PC-9 (cell line): ENCODE measurements around the gene TMEM244. TPM values are rescaled to one million over a fixed set of nuclear protein-coding genes. Genes with fewer than 3 reads are reported as not detected.

ENCODE experiments used
- BruUV-seq: library from RNA; stranded (reverse); fragments of 400-500 nt; replicated peaks from 2 replicates; lab custom pipeline; 2021; lab: Mats Ljungman, UMichigan
- CTCF ChIA-PET: fragments of 300-600 bp; sonication (Branson Sonifier 250); formaldehyde crosslinking; loops from one replicate; lab custom pipeline; 2022; ENCODE audit warnings: antibody characterized with exemption; lab: Charles Lee
- POLR2A ChIA-PET: fragments of 300-600 bp; sonication (Branson Sonifier 250); formaldehyde crosslinking; loops from one replicate; lab custom pipeline; 2022; ENCODE audit warnings: antibody characterized with exemption; ENCODE audit not compliant: unreplicated experiment; lab: Charles Lee
- DNase-seq, 2 experiments: peaks; one replicate each; pipeline versions ENCODE4 v3.0.0 to v3.0.0-alpha.2; 2015 to 2022; ENCODE audit warnings: mixed read lengths in 1 of 2
- H2AFZ ChIP-seq: fragments of 200-600 bp; sonication (generic); 2 replicates; pipeline ENCODE4 v1.8.1; 2017; ENCODE audit warnings: antibody characterized with exemption
- H3F3A ChIP-seq: fragments of 200-600 bp; sonication (generic); 2 replicates; pipeline ENCODE4 v1.8.1; 2017; ENCODE audit warnings: antibody characterized with exemption, mild to moderate bottlenecking, low read depth; ENCODE audit not compliant: insufficient read depth
- H3K27ac ChIP-seq: fragments of 200-600 bp; sonication (generic); 2 replicates; pipeline ENCODE4 v1.6.1; 2016; ENCODE audit warnings: mixed run types
- H3K27me3 ChIP-seq: fragments of 200-600 bp; sonication (generic); 2 replicates; pipeline ENCODE4 v1.6.1; 2016; ENCODE audit warnings: low read depth, mixed run types; ENCODE audit not compliant: insufficient read depth
- H3K36me3 ChIP-seq: fragments of 200-600 bp; sonication (generic); 2 replicates; pipeline ENCODE4 v1.6.1; 2016; ENCODE audit warnings: low read depth, mixed run types
- H3K4me1 ChIP-seq: fragments of 200-600 bp; sonication (generic); replicated peaks from 2 replicates; pipeline ENCODE4 v1.6.1; 2016; ENCODE audit warnings: mixed run types; ENCODE audit not compliant: insufficient read depth
- H3K4me2 ChIP-seq: fragments of 200-600 bp; sonication (generic); 2 replicates; pipeline ENCODE4 v1.6.1; 2017; ENCODE audit warnings: mixed run types
- H3K4me3 ChIP-seq: fragments of 200-600 bp; sonication (generic); 2 replicates; pipeline ENCODE4 v1.6.1; 2016; ENCODE audit warnings: mixed run types
- H3K79me2 ChIP-seq: fragments of 200-600 bp; sonication (generic); 2 replicates; pipeline ENCODE4 v1.6.1; 2017; ENCODE audit warnings: low read depth, mixed run types
- H3K9me2 ChIP-seq: fragments of 200-600 bp; sonication (generic); 2 replicates; pipeline ENCODE4 v1.8.1; 2017; ENCODE audit warnings: mild to moderate bottlenecking; ENCODE audit not compliant: insufficient read depth
- H3K9me3 ChIP-seq: fragments of 200-600 bp; sonication (generic); 2 replicates; pipeline ENCODE4 v1.8.1; 2016; ENCODE audit warnings: low read depth; ENCODE audit not compliant: insufficient read depth
- H4K20me1 ChIP-seq: fragments of 200-600 bp; sonication (generic); 2 replicates; pipeline ENCODE4 v1.8.1; 2017; ENCODE audit not compliant: insufficient read depth
- CTCF ChIP-seq: fragments of 200-600 bp; sonication (generic); conservative IDR thresholded peaks from 2 replicates; pipeline ENCODE4 v1.6.1; 2017; ENCODE audit warnings: mixed run types, antibody characterized with exemption, mild to moderate bottlenecking, moderate library complexity
- EZH2 ChIP-seq: fragments of 200-600 bp; sonication (generic); IDR thresholded peaks from 2 replicates; pipeline ENCODE4 v1.8.0; 2017; ENCODE audit warnings: antibody characterized with exemption, low read depth
- intact Hi-C: fragments of 100-400 bp; cut with micrococcal nuclease; formaldehyde crosslinking; loops from one replicate; pipeline ENCODE4 v1.10.0; 2022; ENCODE audit not compliant: unreplicated experiment
- total RNA-seq: library from RNA; stranded (reverse); gene quantifications from 2 replicates; pipeline ENCODE4 v1.2.3, GENCODE V29; 2021

The TMEM244 gene
- total RNA-seq, 1 experiment from 2014 or later: not detected

GRCh38 chr6:129835691-129836090 lies 25.4 kb downstream of the TMEM244 start:
- Histone ChIP-seq H3K4me3 (peak overlapping the region; percentile 27; the same call in 1 of the 2 replicates), H4K20me1 (no peaks in the 10 kb centered on the region), H3F3A (no peaks in the 10 kb centered on the region), H3K9me3 (peaks cover 3% of the 10 kb centered on the region; the same call in 1 of the 2 replicates), H3K36me3 (no peaks in the 10 kb centered on the region), H3K4me2 (peak overlapping the region; percentile 62), H3K79me2 (no peaks in the 10 kb centered on the region), H2AFZ (peak overlapping the region; percentile 49), H3K4me1 (peaks cover 11% of the 10 kb centered on the region), H3K9me2 (no peaks in the 10 kb centered on the region), H3K27ac (no peak overlapping the region), H3K27me3 (no peaks in the 10 kb centered on the region)
- peak; percentile 68 to 77 for DNase-seq
- TF ChIP-seq CTCF: no peak
- no peak for TF ChIP-seq EZH2
- BruUV-seq: no TSS peak
- ChIA-PET POLR2A (interaction anchor here (0.6 to 0.7 kb wide), 2 partner anchors 19 to 35 kb away, joined by 3 to 4 read pairs; no protein-coding TSS in a partner anchor), CTCF (interaction anchor here (0.8 kb wide), 1 partner anchor 61 kb away, joined by 3 read pairs; no protein-coding TSS in a partner anchor)
- intact Hi-C loops: no loop called here

GRCh38 chr6:129832299-129832698 lies 28.8 kb downstream of the TMEM244 start:
- Histone ChIP-seq H3K9me3 (peaks cover 3% of the 10 kb centered on the region; the same call in 1 of the 2 replicates), H3K36me3 (no peaks in the 10 kb centered on the region), H2AFZ (no peak overlapping the region), H3K4me2 (no peak overlapping the region), H3F3A (no peaks in the 10 kb centered on the region), H3K27me3 (no peaks in the 10 kb centered on the region), H4K20me1 (no peaks in the 10 kb centered on the region), H3K4me1 (peaks cover 11% of the 10 kb centered on the region), H3K4me3 (no peak overlapping the region), H3K9me2 (no peaks in the 10 kb centered on the region), H3K79me2 (no peaks in the 10 kb centered on the region), H3K27ac (no peak overlapping the region)
- TF ChIP-seq CTCF (no peak), EZH2 (no peak)
- intact Hi-C loops: no loop called here
- ChIA-PET POLR2A (interaction anchor here (0.7 kb wide), 1 partner anchor 171 kb away, joined by 3 read pairs; no protein-coding TSS in a partner anchor), CTCF (no interaction called here)
- BruUV-seq: no TSS peak
- DNase-seq: no peak

GRCh38 chr6:129828229-129828628 lies 32.9 kb downstream of the TMEM244 start:
- Histone ChIP-seq H3K27me3 (no peaks in the 10 kb centered on the region), H3K9me3 (no peaks in the 10 kb centered on the region), H3F3A (no peaks in the 10 kb centered on the region), H3K4me1 (no peaks in the 10 kb centered on the region), H3K27ac (no peak overlapping the region), H3K36me3 (no peaks in the 10 kb centered on the region), H3K4me2 (no peak overlapping the region), H3K79me2 (no peaks in the 10 kb centered on the region), H2AFZ (0 out of 2 replicates have a peak overlapping the region, but pooled peaks have one; percentile 35), H3K9me2 (no peaks in the 10 kb centered on the region), H4K20me1 (no peaks in the 10 kb centered on the region), H3K4me3 (no peak overlapping the region)
- ChIA-PET POLR2A (no interaction called here), CTCF (no interaction called here)
- TF ChIP-seq EZH2 (no peak), CTCF (no peak)
- intact Hi-C loops: no loop called here
- BruUV-seq: no TSS peak
- DNase-seq: no peak
